Measurements from ENCODE around the gene SLC4A2. TPM values are rescaled to one million over a fixed set of nuclear protein-coding genes. Genes with fewer than 3 reads are reported as not detected.

The SLC4A2 gene
- total and polyA plus RNA-seq, 2 of the 8 experiments (the other 6 are each of a cell fraction or from before 2014, with no cell fraction given): 72.6 to 147 TPM

DNA sequence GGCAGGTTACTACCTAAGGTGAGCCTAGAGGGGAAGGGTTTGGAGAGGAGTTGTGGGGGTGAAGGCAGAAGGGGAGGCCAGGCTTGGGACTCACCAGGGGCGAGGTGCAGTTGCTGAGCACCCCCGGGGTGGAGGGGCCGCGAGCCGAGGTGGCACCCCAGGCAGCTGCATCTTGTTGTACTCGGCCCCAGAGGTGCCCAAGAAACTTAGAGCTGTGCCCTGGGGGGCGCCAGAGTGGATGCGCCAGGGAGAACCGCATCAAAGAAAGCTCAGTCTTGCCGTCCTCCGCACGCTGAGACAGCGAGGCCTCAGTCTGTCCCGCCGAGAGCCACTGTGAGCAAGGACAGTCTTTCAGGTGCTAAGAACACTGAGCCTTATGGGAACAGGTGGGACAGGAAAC, 42.4 kb upstream of the SLC4A2 start:
- no peak overlapping the region for H2BK120ac ChIP-seq (replicated peaks; ENCODE audit: low read depth, low read length)
- no peak overlapping the region for H2AK5ac ChIP-seq (ENCODE audit: low read depth, low read length)
- H2BK12ac ChIP-seq (ENCODE audit: low read depth, low read length): no peak overlapping the region
- H3K79me1 ChIP-seq (ENCODE audit: low read depth, low read length): no peaks in the 10 kb centered on the region; the same call in 1 of the 2 replicates
- H3K4me1 ChIP-seq (replicated peaks in 1 of 4; ENCODE audit: control insufficient read depth in 3 of 4, insufficient read depth in 4 of 4, low read length in 3 of 4): peaks cover 0 to 30% (median 19%) of the 10 kb centered on the region in 4 experiments; a peak in 5 of 7 replicates
- H2BK5ac ChIP-seq (ENCODE audit: low read depth, low read length): no peak overlapping the region
- DNase-seq (ENCODE audit: low read depth in 1 of 2, low spot score in 2 of 2) (no peak), FAIRE-seq (no peak)
- 85% methylated on average over 15 of the region's 15 CpGs; no CpG with 5 or more reads in 1 of the 2 experiments for WGBS, 2 experiments (ENCODE audit: extremely low coverage in 1 of 2, insufficient coverage in 1 of 2, insufficient read length in 1 of 2, insufficient replicate concordance in 2 of 2, low coverage in 1 of 2, low lambda C conversion rate in 2 of 2, missing lambda C conversion rate in 1 of 2)
- no peak overlapping the region for H2AFZ ChIP-seq (ENCODE audit: low read length)
- H3K4me3 ChIP-seq (ENCODE audit: extremely low read depth in 1 of 4, insufficient read depth in 2 of 4, low read depth in 3 of 4, low read length in 4 of 4): no peak overlapping the region
- H2BK20ac ChIP-seq (ENCODE audit: low read length): no peak overlapping the region
- H3K9me3 ChIP-seq (ENCODE audit: insufficient read depth in 2 of 2, low read depth in 1 of 2, low read length in 1 of 2): no peaks in the 10 kb centered on the region
- H3K4me2 ChIP-seq (ENCODE audit: insufficient read depth in 1 of 2, low read depth in 2 of 2, low read length in 2 of 2): no peak overlapping the region; a peak in 1 of 4 replicates
- H3K27ac ChIP-seq (ENCODE audit: low read depth, low read length): no peak overlapping the region
- ChIA-PET CTCF (ENCODE audit: partially characterized antibody) (interaction anchor here (0.8 to 8.0 kb wide), 17 partner anchors 8 to 210 kb away, joined by 3 to 116 read pairs (median 9); partner anchors contain the start of genes ABCB8, ABCF2, FASTK and NOS3), POLR2A (ENCODE audit: partially characterized antibody) (interaction anchor here (1.4 to 2.7 kb wide), 3 partner anchors 10 to 17 kb away, joined by 3 to 18 read pairs (median 4); partner anchors contain the start of gene ABCB8)
- H4K8ac ChIP-seq (ENCODE audit: extremely low read depth, insufficient read depth, low read length): no peak overlapping the region
- no peak overlapping the region for H3K14ac ChIP-seq (ENCODE audit: insufficient read length)
- H3K56ac ChIP-seq (replicated peaks; ENCODE audit: insufficient read length, low read depth, low read length): no peak overlapping the region
- H3K9ac ChIP-seq (replicated peaks in 1 of 4; ENCODE audit: extremely low read depth in 1 of 4, low read depth in 3 of 4, low read length in 3 of 4): no peak overlapping the region
- H3K18ac ChIP-seq (ENCODE audit: extremely low read depth, low read length): no peak overlapping the region
- H4K5ac ChIP-seq (ENCODE audit: insufficient read length, low read depth, low read length): no peak overlapping the region
- H3K79me2 ChIP-seq (ENCODE audit: control insufficient read depth in 1 of 2, insufficient read depth in 2 of 2, low read length in 2 of 2): no peaks in the 10 kb centered on the region
- no peaks in the 10 kb centered on the region for H4K20me1 ChIP-seq (replicated peaks in 1 of 2; ENCODE audit: control insufficient read depth in 1 of 2, insufficient read depth in 2 of 2, low read length in 2 of 2)
- no peak overlapping the region for H4K91ac ChIP-seq (replicated peaks; ENCODE audit: insufficient read length, low read length)
- H3K4ac ChIP-seq (replicated peaks; ENCODE audit: insufficient read length, low read depth, low read length): no peak overlapping the region
- H3K36me3 ChIP-seq (ENCODE audit: control insufficient read depth in 2 of 4, insufficient read depth in 4 of 4, low read length in 3 of 4): no peaks in the 10 kb centered on the region
- peaks cover 7% of the 10 kb centered on the region; the same call in 1 of the 2 replicates for H3K23me2 ChIP-seq (ENCODE audit: low read depth, low read length)
- H3K23ac ChIP-seq (ENCODE audit: insufficient read length): no peak overlapping the region
- H2BK15ac ChIP-seq (ENCODE audit: low read length): 0 out of 2 replicates have a peak overlapping the region, but pooled peaks have one; percentile 20
- peaks cover 8 to 46% (median 41%) of the 10 kb centered on the region in 4 experiments for H3K27me3 ChIP-seq (replicated peaks in 1 of 4; ENCODE audit: control insufficient read depth in 3 of 4, extremely low read depth in 1 of 4, insufficient read depth in 3 of 4, low read length in 3 of 4)
- TF ChIP-seq RFX5 (IDR thresholded peaks at IDR 0.05; ENCODE audit: borderline replicate concordance, low read depth, low read length) (no peak), SP2 (IDR thresholded peaks at IDR 0.05; ENCODE audit: low read length) (no peak), EGR1 (IDR thresholded peaks at IDR 0.05; ENCODE audit: borderline replicate concordance, low read depth, low read length) (no peak), TAF1 (IDR thresholded peaks at IDR 0.05; ENCODE audit: low read depth, low read length) (no peak), JUN (IDR thresholded peaks at IDR 0.05; ENCODE audit: low read depth, low read length) (no peak), SP4 (IDR thresholded peaks at IDR 0.05; ENCODE audit: low read length) (no peak), BCL11A (IDR thresholded peaks at IDR 0.05; ENCODE audit: low read depth in 2 of 2, low read length in 2 of 2) (no peak), BRCA1 (IDR thresholded peaks at IDR 0.05; ENCODE audit: low read depth, low read length) (no peak)
- TF ChIP-seq, protein P1, sequence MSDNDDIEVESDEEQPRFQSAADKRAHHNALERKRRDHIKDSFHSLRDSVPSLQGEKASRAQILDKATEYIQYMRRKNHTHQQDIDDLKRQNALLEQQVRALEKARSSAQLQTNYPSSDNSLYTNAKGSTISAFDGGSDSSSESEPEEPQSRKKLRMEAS (IDR thresholded peaks at IDR 0.05): no peak

Measured in H1 (cell line).